Activated CD4-positive, alpha-beta T cell treated with anti-CD3 and anti-CD28 coated beads, Interleukin-2, Interleukin-6, amounts not matched to agents 100 ng/mL and 50 ng/mL, durations not matched to agents 16 hours and 8 hours (primary cell): ENCODE data around the gene BACH2.
"Not testable (repeated sequence)": the region's sequence is repeated elsewhere in the genome, so short reads cannot be mapped to it uniquely, and the experiment has no call there.

Source experiments
- DNase-seq: peaks from one replicate; pipeline ENCODE4 v3.0.0-alpha.2; 2020

Gene BACH2

DNA sequence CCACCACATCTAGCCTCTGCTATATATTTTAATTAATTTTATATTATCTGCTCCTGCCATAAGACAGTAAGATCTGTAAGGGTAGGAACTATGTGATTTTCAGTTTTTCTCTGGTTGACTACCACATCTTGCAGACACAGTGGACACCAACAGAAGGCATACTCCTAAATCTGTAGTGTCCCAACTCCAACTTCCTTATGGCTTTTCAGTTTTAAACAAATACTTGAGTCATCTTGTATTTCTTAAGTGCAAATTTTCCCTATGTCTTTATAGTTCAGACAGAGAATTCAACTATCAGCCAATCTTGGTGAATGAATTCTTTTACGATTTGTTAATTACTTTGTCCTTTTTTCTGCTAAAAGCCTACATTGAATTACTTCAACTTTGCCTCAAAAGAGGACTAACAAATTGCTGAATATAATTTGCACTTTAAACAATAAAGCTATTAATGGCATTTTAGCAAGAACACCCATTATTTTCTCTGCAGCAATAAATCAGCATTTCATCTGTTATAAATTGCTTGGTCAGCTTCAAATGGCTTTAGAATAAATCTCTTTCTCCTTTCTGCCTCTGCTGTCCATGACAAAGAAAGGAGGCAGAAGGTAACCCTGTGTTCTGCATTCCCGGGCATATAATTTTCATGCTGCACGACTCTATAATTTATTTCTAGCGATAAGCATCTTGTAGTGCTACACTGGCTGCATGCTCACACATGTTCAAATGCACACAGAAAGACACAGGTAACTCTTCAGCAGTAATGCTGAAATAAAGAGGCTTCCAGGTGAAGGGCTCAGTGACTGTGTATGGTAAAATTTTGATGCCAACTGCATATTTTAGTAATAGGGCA lies 144.8 kb downstream of the BACH2 start:
- no peak for DNase-seq

DNA sequence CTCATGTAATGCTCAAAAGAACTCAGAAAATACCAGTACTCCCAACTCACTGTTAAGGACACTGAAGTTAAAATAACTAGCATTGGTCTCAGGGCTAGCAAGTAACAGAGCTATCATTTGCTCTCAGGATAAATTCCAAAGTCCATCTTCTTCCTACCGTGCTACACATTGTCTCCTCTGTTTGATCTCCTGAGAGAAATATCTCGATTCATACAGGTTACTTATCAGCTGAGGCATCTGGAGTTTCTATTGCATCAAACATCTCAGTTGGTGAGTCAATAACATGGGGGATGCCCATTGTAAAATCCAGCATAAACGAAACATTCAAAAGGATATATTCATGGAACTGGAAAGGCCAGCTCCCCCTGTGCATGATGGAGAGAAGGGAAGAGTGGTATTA lies 147.4 kb downstream of the BACH2 start:
- no peak for DNase-seq

DNA sequence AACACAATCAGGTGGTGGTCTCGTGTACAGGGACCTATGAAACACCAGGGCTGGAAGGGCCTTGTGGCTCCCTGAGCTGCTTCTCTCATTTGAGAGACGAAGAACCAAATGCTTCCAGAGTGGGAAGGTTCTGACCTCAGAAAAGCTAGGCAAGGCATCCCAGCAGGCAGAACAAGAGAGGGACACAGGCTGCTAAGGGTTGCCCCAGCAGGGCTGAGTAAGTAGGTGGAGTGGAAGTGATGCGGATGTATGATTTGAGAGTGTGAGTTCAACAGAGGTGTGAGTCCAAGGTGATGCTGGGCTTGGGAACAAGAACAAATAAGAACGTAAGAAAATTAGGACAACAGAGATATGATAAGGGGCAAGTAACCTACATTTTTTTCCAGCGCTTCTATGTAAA lies 147.8 kb downstream of the BACH2 start:
- DNase-seq, result no peak

DNA sequence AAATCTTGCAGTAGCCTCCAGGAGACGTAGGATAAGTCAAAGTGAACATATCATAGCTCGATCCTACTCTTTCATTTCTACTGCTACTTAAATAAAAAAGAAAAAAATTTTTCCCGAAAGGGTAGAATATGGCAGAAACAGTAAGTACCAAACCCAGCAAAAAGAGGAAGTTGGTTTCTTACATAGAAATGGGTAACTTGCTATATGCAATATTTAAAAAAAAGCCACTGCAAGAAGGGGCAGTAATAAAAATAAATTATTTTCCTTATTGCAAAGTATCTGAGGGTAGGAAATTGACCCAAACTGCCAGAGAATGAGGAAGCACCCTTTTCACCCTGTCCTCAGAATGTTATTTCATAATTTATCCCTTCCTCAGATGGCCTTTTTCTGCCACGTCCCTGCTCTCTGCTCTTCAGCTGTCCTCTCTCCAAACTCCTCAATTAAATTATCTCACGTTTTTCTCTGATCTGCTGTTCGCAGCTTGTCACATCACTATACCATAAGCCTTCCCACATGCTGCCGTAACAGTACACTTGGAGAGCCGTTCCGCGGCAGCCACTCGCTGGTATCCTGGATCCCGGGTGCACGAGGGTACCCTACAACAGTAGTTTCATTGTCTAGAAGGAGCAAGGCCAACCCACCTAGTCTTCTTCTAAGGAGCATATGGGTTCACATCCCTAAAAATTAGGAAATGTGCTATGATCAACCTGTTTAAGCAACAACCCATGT lies 149.6 kb downstream of the BACH2 start:
- DNase-seq, result no peak

DNA sequence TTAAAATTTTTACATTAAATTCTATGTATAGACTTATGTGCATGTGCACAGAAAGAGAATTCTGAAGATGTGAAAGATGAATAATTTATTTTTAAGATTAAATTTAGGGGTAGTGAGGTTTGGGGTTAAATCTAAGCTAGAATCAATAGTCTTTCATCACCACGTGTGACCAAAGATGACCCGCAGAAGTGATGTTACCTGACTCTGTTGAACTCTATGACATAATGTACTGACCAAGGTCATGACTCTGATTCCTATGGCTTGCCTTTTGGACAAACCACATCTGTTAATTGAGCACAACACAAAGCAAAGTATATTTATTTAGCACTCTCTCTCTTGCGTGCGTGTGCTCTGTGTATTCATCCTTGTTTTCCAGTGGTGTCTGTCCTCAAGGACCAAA lies 150.6 kb downstream of the BACH2 start:
- no peak for DNase-seq

DNA sequence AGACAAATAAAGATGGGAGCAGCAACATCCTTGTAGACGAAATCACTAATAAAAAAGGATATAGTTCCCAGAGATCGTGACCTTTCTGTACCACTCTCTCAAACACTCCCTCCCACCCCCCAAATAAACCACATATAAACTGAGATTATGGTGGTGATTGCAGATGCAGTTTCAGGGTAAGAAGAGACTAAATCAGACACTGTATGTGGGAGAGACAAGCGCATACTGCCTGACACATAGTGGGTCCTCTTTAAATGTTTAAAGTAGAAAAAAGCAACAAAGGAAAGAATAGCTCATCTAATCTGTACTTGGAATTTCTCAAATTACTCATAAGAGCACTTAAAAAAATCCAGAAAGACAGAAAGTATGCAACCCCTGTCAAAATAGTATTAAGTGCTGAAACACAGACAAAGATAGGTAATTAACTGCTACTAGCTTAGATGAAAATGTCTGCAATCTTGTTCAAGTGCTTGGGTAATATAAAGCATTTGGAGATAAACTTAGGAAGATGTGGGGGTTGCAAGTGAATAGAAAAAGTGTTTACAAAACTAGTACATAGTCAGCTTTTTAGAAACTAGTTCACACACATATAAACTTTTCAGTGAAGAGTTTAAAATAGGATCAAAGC lies 151.6 kb downstream of the BACH2 start:
- peak; percentile 9 for DNase-seq

- DNase-seq, result peak; percentile 70
Observed at GRCh38 chr6:90144396-90144795, 152.2 kb downstream of the BACH2 start.

DNA sequence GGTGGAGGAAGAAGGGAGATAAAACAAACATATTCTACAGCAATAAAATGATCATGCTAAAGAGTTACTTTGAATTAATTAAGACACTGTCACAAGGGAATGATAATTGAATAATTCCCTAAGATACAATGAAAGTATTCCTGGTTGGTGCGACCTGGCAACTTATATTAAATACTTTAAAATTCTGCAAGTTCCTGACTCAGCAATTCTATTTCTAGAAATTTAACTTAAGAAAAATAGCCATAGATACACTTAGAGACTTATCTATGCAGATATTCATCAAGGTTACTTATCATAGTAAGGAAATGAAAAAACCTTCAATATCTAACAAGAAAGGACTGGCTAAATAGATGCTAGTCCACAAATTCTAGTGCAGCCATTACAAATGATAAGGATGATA lies 156.0 kb downstream of the BACH2 start:
- DNase-seq, result no peak

DNA sequence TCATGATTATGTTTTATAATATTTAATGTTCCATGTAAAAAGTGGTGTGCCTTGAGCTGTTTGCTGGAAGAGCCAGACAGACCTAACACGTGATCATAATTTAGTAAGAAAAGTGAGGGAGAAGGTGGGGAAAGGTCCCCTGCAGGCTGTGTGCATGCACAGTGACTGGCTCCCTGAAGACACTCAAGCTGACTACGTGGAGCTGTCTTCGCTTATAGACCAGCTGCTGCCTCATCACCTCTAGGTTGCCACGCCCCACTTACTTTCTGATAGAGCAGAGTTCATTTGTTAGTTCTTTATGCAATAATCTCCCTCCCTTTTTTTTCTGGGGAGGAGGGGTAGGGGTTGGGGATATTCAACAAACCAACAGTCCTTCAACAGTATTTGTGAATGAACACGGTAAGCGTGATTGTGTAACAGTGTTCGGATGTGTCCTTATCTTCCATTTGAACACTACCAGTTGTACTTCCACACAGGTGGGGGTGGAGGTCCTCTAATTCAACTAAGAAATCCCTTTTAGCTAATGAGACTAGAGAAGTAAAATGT lies 157.3 kb downstream of the BACH2 start:
- no peak for DNase-seq

- no peak for DNase-seq
Observed at GRCh38 chr6:90136837-90137568, 159.6 kb downstream of the BACH2 start.

- DNase-seq, result no peak
Observed at GRCh38 chr6:90136176-90136575, 160.5 kb downstream of the BACH2 start.

DNA sequence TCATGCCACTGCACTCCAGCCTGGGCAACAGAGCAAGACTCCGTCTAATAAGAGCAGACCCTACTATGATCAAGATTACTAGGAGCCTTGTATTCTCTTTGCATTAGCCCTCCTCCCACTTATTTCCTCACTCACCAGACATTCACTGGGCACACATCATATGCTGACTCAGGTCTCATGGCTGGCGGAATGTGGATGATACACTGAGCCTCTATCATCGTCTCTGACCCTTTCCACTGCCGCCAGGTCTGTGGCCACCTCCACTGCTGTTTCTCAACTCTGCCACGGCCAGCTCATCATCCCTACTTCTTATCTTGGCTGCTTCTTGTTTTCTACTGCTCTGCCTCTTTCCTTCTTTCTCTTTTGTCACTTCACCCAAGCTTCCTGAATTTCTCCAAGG lies 161.0 kb downstream of the BACH2 start:
- no peak for DNase-seq

DNA sequence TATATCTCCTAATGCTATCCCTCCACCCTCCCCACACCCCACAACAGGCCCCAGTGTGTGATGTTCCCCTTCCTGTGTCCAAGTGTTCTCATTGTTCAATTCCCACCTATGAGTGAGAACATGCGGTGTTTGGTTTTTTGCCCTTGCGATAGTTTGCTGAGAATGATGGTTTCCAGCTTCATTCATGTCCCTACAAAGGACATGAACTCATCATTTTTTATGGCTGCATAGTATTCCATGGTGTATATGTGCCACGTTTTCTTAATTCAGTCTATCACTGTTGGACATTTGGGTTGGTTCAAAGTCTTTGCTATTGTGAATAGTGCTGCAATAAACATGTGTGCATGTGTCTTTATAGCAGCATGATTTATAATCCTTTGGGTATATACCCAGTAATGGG lies 163.0 kb downstream of the BACH2 start:
- not testable (repeated sequence) for DNase-seq

DNA sequence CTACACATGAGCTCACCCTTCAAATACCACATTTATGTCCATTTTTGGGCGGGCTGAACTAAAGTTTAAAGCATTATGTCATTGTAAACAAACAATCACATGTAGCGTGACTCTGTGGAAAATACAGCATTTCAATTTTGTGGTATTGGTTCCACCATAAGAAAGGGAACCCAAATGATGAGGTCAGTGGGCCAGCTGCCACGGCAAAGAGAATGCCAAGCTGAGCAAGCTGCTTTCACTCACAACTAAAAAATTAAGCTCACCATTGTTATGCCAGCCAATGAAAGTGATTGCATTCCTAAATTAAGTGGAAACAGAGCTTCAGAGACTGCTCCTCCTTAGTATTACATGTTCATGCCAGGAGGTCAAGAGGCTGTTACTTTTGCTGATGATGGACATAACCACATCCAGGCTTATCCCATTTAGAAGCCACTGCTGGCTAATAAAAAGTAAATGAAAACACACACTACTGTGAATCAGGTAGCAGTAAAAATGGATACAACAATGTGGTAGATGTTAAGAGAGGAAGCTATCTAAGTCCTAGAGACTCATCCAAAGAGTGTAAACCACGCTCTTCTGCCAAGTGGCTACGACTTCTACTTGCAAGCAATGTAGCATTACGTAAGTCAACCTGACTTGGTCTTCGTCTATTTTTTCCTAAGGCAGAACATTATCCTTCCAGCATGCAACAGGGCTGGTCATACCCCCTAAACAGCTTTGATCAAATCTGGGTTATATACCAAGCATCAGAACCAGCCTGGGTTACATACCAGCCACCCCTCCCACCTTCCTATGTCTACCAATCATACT lies 164.8 kb downstream of the BACH2 start:
- no peak for DNase-seq

- DNase-seq, result no peak
Observed at GRCh38 chr6:90131125-90131524, 165.5 kb downstream of the BACH2 start.

GRCh38 chr6:90128687-90129086 lies 168.0 kb downstream of the BACH2 start:
- not testable (repeated sequence) for DNase-seq

DNA sequence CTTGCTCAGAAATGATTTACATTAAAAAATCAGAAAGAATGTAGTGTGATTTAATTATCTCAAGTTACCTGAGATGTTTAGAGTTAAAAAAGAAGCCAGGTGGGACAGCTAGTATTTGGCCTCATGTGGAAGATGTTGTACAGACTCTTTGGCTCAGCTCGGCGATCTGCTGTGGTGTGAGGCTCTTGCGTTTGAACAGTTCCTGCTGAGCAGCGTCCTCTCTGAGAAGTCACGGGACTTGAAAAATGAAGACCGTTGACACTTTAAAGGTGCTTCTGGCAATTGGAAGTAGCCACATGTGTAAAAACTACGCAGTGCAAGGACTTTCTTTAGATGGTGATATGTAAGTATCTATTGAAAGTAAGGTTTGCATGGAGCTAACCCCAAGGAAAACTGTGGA lies 169.0 kb downstream of the BACH2 start:
- no peak for DNase-seq

DNA sequence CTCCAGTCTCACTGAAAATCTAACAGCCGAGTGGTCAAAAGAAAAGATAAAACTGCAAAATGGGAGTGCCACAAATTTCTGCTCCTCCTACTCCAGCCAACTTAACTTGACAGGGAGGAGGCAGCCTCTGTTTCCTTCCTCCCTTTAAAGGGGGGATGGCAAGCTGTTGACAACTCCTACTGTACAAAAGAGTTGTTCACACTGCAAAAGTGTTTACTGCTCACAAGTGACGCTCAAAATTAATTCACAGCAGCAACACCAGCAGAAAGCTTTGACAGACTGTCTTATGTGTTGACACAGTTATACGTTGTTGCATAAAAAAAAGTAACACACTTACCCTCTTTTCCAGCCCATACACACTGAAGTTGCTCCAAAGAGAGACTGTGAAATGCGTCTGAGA lies 169.8 kb downstream of the BACH2 start:
- DNase-seq, result no peak

GRCh38 chr6:90126181-90126580 lies 170.5 kb downstream of the BACH2 start:
- no peak for DNase-seq

- no peak for DNase-seq
Observed at GRCh38 chr6:90124874-90125510, 171.7 kb downstream of the BACH2 start.

DNA sequence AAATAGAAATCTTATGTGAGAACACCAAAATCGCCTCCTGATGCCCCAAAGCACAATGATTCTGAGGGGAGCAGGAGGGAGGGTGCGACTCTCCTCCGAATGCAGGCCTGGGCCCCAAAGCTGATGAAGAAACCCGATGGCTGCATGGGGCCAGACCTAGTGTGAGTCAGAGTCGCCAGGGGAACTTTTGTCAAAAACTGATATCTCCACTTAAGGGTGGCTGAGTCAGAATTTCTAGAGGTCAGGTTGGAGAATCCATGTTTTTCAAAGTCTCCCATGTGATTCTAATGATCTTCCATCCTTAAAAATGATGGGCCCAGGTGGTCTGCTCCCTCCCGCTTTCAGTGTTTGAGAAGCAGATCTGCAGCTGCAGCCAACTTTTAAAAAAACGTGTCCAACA lies 172.8 kb downstream of the BACH2 start:
- no peak for DNase-seq

DNA sequence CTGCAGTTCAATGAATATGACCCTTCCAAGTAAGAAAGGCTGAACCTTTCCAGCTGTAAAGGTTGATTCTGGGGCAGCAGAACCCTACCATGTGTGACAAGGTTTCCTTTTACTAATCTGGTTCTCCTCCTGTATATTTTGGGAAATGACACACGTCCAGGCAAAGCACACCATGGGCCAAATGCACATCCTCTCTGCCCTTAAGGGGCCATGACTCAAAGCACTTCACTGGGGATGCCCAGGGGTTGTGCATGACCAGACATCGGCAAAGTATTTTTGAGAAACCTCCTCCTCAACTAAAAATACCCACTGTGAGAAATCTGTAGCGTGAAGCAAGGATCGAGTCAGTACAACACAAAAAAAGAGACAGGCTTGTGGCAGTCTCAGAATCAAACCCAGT lies 174.7 kb downstream of the BACH2 start:
- DNase-seq, result no peak
